Panc1 (cell line): ENCODE data around the gene OR51A7. TPM values are rescaled to one million over a fixed set of nuclear protein-coding genes. Genes with fewer than 3 reads are reported as not detected.

ENCODE experiments used
- ATAC-seq: fragments of 200-7000 bp; cut with Tn5 transposase; 2 replicates; pipeline ENCODE4 v1.9.1; 2020; ENCODE audit warnings: mild to moderate bottlenecking, moderate library complexity
- BruUV-seq: library from RNA; stranded (reverse); fragments of 400-500 nt; replicated peaks from 2 replicates; lab custom pipeline; 2021; lab: Mats Ljungman, UMichigan
- CTCF ChIA-PET: fragments of 300-600 bp; sonication (Branson Sonifier 250); formaldehyde crosslinking; loops from one replicate; lab custom pipeline; 2022; ENCODE audit warnings: antibody characterized with exemption; lab: Charles Lee
- POLR2A ChIA-PET: fragments of 300-600 bp; sonication (Branson Sonifier 250); formaldehyde crosslinking; loops from one replicate; lab custom pipeline; 2022; ENCODE audit warnings: antibody characterized with exemption; lab: Charles Lee
- DNase-seq: peaks from one replicate; pipeline ENCODE4 v3.0.0-alpha.2; 2010; ENCODE audit warnings: low read depth, low spot score
- H3K27ac ChIP-seq: 2 replicates; pipeline ENCODE4 v1.5.1; 2011; ENCODE audit warnings: mild to moderate bottlenecking, low read length, inconsistent platforms
- H3K27me3 ChIP-seq: fragments of 200-500 bp; sonication (Bioruptor generic); 2 replicates; pipeline ENCODE4 v1.6.0; 2014; ENCODE audit warnings: low read length, inconsistent platforms; ENCODE audit not compliant: control insufficient read depth, insufficient read depth
- H3K36me3 ChIP-seq: fragments of 200-500 bp; sonication (Bioruptor generic); 2 replicates; pipeline ENCODE4 v1.5.1; 2014; ENCODE audit warnings: inconsistent platforms, mild to moderate bottlenecking, low read length, moderate library complexity; ENCODE audit not compliant: control insufficient read depth, insufficient read depth
- H3K4me1 ChIP-seq: 2 replicates; pipeline ENCODE4 v1.5.1; 2011; ENCODE audit warnings: inconsistent platforms, mild to moderate bottlenecking, low read length, moderate library complexity; ENCODE audit not compliant: control insufficient read depth, insufficient read depth
- H3K4me3 ChIP-seq, 2 experiments: 2 replicates each; pipeline ENCODE4 v1.5.1; 2011 to 2012; ENCODE audit warnings: low read depth in 2 of 2, low read length in 2 of 2, mild to moderate bottlenecking in 2 of 2, inconsistent platforms in 1 of 2, moderate library complexity in 1 of 2
- H3K9me3 ChIP-seq: fragments of 200-500 bp; sonication (Bioruptor generic); 2 replicates; pipeline ENCODE4 v1.5.1; 2014; ENCODE audit warnings: low read depth, mild to moderate bottlenecking, inconsistent platforms, low read length, moderate library complexity; ENCODE audit not compliant: control insufficient read depth, insufficient read depth
- CTCF ChIP-seq: fragments of 450-650 bp; IDR thresholded peaks from 2 replicates; pipeline ENCODE4 v1.5.1; 2017; ENCODE audit warnings: mild to moderate bottlenecking
- POLR2AphosphoS5 ChIP-seq: IDR thresholded peaks from 2 replicates; pipeline ENCODE4 v1.6.1; 2012; ENCODE audit warnings: mild to moderate bottlenecking, low read depth, low read length, moderate library complexity
- REST ChIP-seq, 2 experiments: IDR thresholded peaks; 2 replicates each; pipeline ENCODE4 v1.6.1; 2011 to 2012; ENCODE audit warnings: low read depth in 2 of 2, control low read depth in 1 of 2, low read length in 1 of 2, mild to moderate bottlenecking in 1 of 2, moderate library complexity in 1 of 2; ENCODE audit not compliant: insufficient read depth in 1 of 2
- SIN3A ChIP-seq: IDR thresholded peaks from 2 replicates; pipeline ENCODE4 v1.6.1; 2012; ENCODE audit warnings: low read depth, mild to moderate bottlenecking, low read length, moderate library complexity, borderline replicate concordance; ENCODE audit not compliant: insufficient read depth
- TCF7L2 ChIP-seq: IDR thresholded peaks from 2 replicates; pipeline ENCODE4 v1.6.1; 2011; ENCODE audit warnings: mild to moderate bottlenecking, low read depth, low read length, inconsistent platforms
- in situ Hi-C: cut with HindIII; loops from 2 replicates; pipeline ENCODE4 v1.10.0; 2016; ENCODE audit warnings: low sequenced_read_pairs, low pct_unique_long_range_greater_than_20kb
- intact Hi-C: fragments of 100-400 bp; cut with micrococcal nuclease; formaldehyde crosslinking; loops from one replicate; pipeline ENCODE4 v1.10.0; 2022; ENCODE audit not compliant: unreplicated experiment
- total RNA-seq: library from RNA; stranded (reverse); gene quantifications from one replicate; pipeline ENCODE4 v1.2.1, GENCODE V29; 2021; ENCODE audit not compliant: unreplicated experiment

Gene OR51A7
- total RNA-seq, 1 experiment from 2014 or later: not detected

DNA sequence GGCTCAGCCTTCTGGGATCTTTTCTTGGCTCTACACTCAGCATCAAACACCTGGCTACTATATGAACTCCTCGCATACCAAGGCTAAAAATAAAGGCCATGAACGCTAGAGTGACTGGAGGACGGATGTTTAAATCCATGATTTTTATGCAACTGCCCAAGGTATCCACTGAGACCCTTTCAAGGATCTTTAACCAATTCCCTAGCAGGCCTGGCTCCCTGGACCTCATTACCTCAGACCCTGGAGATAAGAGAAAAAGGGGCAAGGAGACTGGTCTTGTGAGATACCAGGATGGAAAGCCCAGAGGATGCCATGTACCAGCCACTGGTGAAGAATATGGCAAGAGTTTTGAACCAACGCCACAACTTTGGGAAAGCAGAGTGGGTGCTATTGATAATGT is 15.7 kb downstream of the OR51A7 start, which contains the start of gene OR51G2:
TSS of gene OR51G2 (minus strand) at position 101 of the 400 bp plus-strand sequence. CDS start 3,687 bp downstream, outside the sequence.
- intact Hi-C loops (no loop called here), in situ Hi-C loops (no loop called here)
- no peak for ATAC-seq
- Histone ChIP-seq H3K4me1 (no peaks in the 10 kb centered on the region), H3K36me3 (no peaks in the 10 kb centered on the region), H3K27me3 (no peaks in the 10 kb centered on the region), H3K27ac (no peak within 1 kb of the TSS), H3K4me3 (no peak within 1 kb of the TSS), H3K9me3 (0 out of 2 replicates have a peak, but pooled peaks cover 2% of the 10 kb centered on the region)
- TF ChIP-seq REST (IDR thresholded peaks at IDR 0.05; ENCODE audit: insufficient read depth in 1 of 2, low read depth in 2 of 2, low read length in 1 of 2) (no peak), CTCF (no peak), TCF7L2 (no peak), SIN3A (no peak), POLR2AphosphoS5 (no peak)
- ChIA-PET POLR2A (no interaction called here), CTCF (no interaction called here)
- BruUV-seq: no TSS peak
- no peak for DNase-seq

GRCh38 chr11:4921796-4922195 is 18.2 kb downstream of the OR51A7 start:
- POLR2A ChIA-PET: no interaction called here
- intact Hi-C loops: no loop called here

DNA sequence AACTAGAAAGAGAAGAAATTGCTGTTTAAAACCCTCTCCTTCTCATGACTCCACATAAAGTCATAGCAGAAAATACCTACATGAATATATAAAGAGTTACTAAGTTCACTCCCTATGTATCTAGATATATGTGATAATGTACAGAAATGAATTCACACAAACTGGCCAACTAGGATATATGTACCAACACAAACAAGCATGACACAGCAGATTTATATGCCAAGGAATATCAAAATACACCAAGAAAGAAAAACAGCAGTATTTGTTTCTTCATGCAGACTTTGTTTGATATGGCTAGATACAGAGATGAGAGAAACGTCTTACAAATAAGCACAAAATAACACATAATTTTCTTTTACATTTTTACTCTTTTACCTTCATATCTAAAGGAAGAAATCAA is 18.7 kb downstream of the OR51A7 start:
- ChIA-PET CTCF (no interaction called here), POLR2A (no interaction called here)
- intact Hi-C loops (no loop called here), in situ Hi-C loops (no loop called here)
- no peak for TF ChIP-seq SIN3A
- TF ChIP-seq REST (IDR thresholded peaks at IDR 0.05; ENCODE audit: insufficient read depth in 1 of 2, low read depth in 2 of 2, low read length in 1 of 2): no peak
- ATAC-seq (no peak), DNase-seq (no peak)
- H3K9me3 ChIP-seq: 0 out of 2 replicates have a peak, but pooled peaks cover 2% of the 10 kb centered on the region
- H3K36me3 ChIP-seq: no peaks in the 10 kb centered on the region
- no peak overlapping the region for H3K4me3 ChIP-seq
- no peaks in the 10 kb centered on the region for H3K4me1 ChIP-seq
- no peak overlapping the region for H3K27ac ChIP-seq
- no TSS peak for BruUV-seq
- no peaks in the 10 kb centered on the region for H3K27me3 ChIP-seq

More at GRCh38 chr11:4921796-4922195, 18.2 kb downstream of the OR51A7 start:
- no TSS peak for BruUV-seq
- no peak for TF ChIP-seq POLR2AphosphoS5
- CTCF ChIA-PET: no interaction called here
- Histone ChIP-seq H3K36me3 (no peaks in the 10 kb centered on the region), H3K27me3 (no peaks in the 10 kb centered on the region), H3K9me3 (0 out of 2 replicates have a peak, but pooled peaks cover 2% of the 10 kb centered on the region), H3K4me1 (no peaks in the 10 kb centered on the region), H3K4me3 (no peak overlapping the region), H3K27ac (no peak overlapping the region)
- in situ Hi-C loops: no loop called here
- DNase-seq: no peak
- ATAC-seq: no peak
